Ectodermal cell (in vitro differentiated cells): ENCODE measurements around the gene PCDHB14.

Experiments
- H3K27ac ChIP-seq: 2 replicates; pipeline ENCODE4 v1.7.0; 2013; ENCODE audit warnings: mild to moderate bottlenecking, low read depth, low read length; ENCODE audit not compliant: insufficient read depth, poor library complexity, severe bottlenecking
- H3K27me3 ChIP-seq: 2 replicates; pipeline ENCODE4 v1.7.0; 2013; ENCODE audit warnings: mild to moderate bottlenecking, low read length; ENCODE audit not compliant: insufficient read depth, control insufficient read depth, poor library complexity, severe bottlenecking
- H3K36me3 ChIP-seq: one replicate; pipeline ENCODE4 v1.7.0; 2013; ENCODE audit warnings: low read length; ENCODE audit not compliant: control insufficient read depth, insufficient read depth
- H3K4me1 ChIP-seq: one replicate; pipeline ENCODE4 v1.7.0; 2013; ENCODE audit warnings: low read length; ENCODE audit not compliant: control insufficient read depth, insufficient read depth
- H3K4me3 ChIP-seq: 2 replicates; pipeline ENCODE4 v1.7.0; 2013; ENCODE audit warnings: low read depth, low read length, control low read depth; ENCODE audit not compliant: insufficient read depth
- H3K9me3 ChIP-seq: 2 replicates; pipeline ENCODE4 v1.7.0; 2013; ENCODE audit warnings: mild to moderate bottlenecking, low read length, moderate library complexity; ENCODE audit not compliant: control insufficient read depth
- WGBS, 2 experiments: methylation state at CpG; one replicate each; pipeline ENCODE4 v1.1.7; 2013; ENCODE audit warnings: missing lambda C conversion rate in 2 of 2; 5-methylcytosine and 5-hydroxymethylcytosine counted together

The PCDHB14 gene

DNA sequence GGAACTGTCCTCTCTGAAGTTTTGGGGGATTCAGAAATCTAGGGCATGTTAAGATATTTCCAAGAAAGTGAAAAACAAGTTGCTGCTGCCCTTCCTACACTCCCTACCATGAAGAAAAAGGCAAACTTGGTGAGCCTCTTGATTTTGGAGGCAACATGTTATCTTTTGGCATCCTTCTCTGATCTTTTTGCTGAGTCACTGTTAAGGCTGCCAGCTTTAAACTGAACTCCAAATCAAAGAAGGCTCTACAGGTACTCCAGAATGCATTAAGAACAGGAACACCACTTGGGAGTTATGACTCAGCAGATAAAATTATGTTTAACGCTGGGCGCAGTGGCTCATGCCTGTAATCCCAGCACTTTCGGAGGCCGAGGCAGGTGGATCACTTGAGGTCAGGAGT, 46.1 kb downstream of the PCDHB14 start:
- Histone ChIP-seq H3K27me3 (no peaks in the 10 kb centered on the region), H3K36me3 (no peaks in the 10 kb centered on the region), H3K4me3 (no peak overlapping the region), H3K27ac (no peak overlapping the region), H3K9me3 (peaks cover 8% of the 10 kb centered on the region), H3K4me1 (no peaks in the 10 kb centered on the region)
- 90% methylated on average over 4 of the region's 4 CpGs for WGBS, 2 experiments

DNA sequence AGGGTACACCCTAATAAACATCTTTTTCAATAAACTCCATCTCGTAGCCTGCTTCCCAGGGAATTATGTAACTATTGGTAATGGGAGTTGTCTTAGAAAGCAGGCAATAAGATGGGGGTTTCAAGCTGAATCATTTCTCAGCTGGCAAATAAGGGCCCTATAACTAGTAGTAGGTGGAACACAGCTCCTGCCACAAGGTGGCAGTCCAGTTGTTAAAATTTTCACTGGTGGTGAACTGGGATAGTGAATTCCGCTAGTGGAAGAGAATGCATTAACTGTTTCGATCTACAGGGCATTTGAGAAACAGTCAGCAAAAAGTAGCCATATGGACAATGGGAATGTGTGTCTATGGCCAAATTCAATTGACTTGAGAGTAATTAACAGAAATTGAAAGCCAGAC, 49.8 kb downstream of the PCDHB14 start:
- H3K27ac ChIP-seq: no peak overlapping the region
- H3K4me1 ChIP-seq: no peaks in the 10 kb centered on the region
- WGBS, 2 experiments: 84 to 88% methylated on average over 3 of the region's 3 CpGs
- peaks cover 4% of the 10 kb centered on the region for H3K9me3 ChIP-seq
- no peaks in the 10 kb centered on the region for H3K27me3 ChIP-seq
- no peaks in the 10 kb centered on the region for H3K36me3 ChIP-seq
- no peak overlapping the region for H3K4me3 ChIP-seq
